Stimulated activated CD4-positive, alpha-beta T cell treated with anti-CD3 and anti-CD28 coated beads, Interleukin-12 subunit alpha, Interleukin-12 subunit beta, amount 100 ng/mL, for 48 hours (primary cell): ENCODE results near the gene ARHGDIA.

Experiments
- DNase-seq, 3 donors: peaks; one replicate each; pipeline ENCODE4 v3.0.0-alpha.2; 2020; ENCODE audit warnings: low read depth in 2 of 3, low spot score in 1 of 3

The ARHGDIA gene

DNA sequence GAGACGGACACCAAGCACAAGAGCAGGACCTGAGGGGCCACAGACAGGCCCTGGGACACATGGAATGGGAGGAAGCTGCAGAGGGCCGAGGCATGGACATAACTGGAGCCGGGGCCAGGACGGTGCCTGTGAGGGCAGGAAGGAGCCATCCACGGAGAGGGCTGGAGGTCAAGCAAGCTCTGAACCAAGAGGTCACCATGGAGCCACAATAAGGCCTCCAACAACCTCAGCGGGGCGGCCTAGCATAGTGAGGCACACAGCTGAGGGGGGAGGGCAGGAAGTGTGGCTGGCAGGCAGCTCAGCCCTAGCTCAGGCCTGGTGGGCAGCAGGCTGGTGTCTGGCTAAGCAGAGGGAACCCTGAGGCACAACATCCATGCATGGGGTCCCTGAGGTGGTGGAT lies 42.5 kb downstream of the ARHGDIA start:
- no peak for DNase-seq

DNA sequence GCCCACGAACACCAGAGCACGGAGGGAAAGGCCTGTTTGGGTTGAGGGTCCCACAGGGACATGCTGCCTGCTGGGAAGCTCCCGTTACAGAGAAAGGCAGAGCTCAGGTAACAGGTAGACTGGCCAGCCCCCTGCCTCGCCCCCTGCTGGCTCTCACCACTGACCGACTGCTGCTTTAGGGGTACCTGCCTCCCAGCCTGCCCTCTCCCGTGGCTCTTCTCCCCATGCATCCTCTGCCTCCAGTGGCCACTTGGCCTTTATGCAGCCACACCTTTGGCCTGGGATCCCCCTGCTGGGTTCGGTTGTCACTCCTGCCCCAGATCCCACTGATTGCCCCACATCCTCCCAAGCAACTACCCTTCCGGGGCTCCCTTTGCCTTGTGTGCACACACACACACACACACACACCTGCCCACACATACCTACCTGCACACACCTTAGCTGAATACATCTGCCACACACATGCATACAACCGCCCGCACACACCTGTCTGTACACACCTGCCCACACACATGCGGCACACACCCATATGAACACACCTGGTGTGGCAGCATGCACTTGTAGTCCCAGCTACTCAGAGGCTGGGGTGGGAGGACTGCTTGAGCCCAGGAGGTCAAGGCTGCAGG lies 45.2 kb downstream of the ARHGDIA start:
- DNase-seq = no peak

DNA sequence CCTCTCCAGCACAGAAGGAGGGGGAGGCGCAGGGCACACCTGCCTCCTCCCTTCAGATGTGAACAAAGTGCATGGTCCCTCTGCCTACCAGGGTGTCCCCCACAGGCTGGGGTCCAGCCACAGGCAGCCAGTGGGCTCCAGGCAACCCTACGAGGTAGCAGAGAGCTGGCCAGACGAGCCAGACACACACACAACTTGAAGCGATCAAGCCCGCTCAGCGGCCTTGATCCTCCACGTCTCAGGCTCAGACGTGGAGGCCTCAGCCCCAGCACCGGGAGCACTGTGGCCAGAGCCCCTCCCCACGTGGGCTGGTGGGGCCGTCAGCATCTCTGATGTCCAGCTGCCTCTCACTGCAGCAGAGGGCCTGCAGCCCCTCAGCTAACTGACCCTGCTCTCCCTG lies 46.5 kb downstream of the ARHGDIA start:
- DNase-seq = no peak

DNA sequence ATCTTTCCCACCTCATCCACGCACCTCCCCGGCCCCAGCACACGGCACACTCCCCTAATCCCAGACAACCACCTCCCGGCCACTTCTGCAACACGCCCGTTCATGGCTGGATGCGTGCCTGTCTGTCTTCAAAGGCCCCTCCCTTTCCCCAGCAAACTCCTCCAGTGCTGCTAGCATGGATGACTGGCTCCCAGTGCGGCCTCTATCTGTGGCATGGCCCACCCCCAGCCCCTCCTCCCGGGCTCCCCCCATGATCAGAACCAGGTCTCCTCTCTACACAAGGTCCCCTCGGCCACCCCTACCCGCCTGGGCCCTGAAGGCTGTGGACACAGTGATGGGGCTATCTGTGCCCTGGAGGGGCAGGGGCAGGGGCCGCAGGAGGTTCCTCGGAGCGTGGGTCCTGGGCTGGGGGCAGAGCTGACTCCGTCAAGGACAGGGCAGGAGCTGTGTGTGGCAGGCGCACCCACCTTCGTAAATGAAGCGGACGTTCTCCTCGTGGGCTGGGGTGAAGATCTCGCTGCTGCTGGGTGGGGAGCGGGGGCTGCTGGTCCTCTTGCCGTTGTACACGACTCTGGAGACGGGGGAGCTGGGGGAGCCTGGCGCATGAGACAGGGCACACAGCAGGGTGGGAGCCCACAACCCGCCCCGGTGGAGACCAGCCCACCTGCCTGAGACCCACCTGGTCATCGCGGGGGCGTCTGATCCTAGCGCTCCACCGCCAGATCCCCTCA lies 47.2 kb downstream of the ARHGDIA start:
- no peak for DNase-seq

DNA sequence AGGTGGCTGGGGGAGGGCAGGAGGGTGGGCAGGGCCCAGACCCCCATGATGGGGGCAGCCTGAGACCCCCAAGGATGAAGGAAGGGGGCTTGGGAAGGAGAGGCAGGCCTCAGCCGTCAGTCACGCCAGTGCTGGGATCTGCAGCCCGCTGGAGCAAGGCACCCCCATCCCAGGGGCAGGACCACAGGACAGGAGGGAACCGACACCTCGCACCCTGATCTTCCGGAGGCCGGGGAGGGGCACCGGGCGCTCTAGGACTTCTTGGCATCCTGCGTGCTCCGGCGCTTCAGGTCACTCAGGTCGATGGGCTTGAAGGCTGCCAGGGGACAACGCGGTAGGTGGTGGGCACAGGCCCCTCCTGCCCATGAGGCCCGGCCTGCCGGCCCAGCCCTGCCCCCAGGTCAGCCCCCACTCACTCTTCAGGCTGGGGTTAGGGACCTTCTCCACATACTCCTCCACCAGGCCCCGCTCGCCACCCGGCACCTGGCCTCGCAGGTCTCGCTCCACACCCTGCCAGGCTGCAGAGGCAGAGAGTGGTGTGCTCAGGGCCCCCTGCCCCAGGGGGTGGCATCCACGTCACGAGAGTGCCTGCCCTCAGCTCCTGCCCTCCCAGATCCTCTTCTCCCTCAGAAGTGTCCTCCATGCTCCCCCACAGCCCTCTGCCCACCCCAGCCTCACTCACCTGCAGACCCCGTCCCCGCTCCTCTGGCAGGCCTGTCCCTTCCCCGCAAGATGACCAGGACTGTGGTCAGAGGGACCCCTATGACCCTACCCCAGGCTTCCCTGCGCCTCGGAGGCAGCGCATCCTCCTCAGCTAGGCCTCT lies 47.9 kb downstream of the ARHGDIA start:
- no peak for DNase-seq

DNA sequence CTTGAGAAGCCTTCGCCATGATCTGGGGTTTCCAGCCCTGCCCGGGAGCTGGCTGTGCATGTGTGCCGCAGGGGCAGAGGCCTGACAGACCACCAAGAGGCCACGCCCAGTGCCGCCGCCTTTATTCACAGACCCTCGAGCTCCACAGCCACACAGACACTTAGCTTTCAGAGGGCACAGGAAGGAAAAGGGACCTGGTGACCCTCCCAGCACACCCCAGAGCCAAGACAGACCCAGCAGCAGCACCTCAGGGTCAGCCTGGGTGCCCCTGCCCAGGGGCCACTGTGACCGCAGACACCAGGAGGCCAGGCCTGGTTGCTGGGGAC lies 48.9 kb downstream of the ARHGDIA start:
- DNase-seq = no peak

DNA sequence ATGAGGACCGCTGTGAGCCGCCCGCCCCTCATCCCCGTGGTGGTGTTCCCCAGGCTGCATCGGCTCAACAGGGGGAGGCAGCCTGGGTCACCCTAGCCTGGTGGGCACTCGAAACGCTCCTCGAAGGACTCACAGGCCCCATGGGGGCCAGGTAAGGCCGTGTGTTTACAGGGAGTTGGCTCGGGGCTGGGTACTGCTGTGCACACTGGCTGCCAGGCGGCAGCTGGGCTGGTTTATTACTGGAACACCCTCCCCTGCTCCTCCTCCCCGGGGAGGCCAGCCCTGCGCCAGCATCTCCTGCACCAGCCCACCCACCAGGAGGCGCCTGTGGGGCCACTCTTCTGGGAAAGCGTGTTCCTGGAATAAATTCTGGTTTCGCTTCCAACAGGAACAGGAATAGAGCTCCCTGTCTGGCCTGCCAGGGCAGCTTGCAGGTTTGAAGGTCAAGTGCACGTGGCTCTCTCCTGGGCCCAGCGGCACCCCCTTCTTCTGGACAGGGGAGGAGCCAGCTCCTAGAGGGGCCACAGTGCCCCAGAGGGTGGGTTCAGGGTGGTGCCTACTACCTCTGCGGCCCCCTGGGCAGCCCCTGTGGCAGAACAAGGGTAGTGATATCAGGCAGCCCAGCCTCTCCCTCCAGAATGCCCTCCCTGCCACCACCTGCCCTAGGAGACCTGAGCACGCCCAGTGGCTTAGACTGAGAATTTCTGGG lies 49.4 kb downstream of the ARHGDIA start:
- peak in 1 of 3 donors; percentile 10 for DNase-seq

DNA sequence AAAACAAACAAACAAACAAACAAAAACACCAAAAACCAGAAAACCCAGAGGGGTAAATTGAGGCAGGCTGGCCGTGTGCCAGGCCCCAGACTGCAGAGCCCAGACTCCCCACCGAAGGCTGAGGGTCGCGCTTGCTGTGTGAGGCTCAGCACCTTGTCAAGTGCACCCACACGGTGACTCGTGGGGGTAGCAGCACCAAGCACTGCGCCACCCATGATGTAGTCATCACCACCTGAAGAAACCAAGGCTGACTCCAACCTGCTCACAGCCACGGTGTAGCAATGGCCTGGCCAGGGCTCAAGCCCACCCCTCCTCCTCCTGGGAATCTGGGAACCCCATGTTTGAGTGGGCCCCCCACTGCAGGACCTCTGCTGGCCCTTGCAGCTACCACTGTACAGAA lies 50.0 kb downstream of the ARHGDIA start:
- no peak for DNase-seq

DNA sequence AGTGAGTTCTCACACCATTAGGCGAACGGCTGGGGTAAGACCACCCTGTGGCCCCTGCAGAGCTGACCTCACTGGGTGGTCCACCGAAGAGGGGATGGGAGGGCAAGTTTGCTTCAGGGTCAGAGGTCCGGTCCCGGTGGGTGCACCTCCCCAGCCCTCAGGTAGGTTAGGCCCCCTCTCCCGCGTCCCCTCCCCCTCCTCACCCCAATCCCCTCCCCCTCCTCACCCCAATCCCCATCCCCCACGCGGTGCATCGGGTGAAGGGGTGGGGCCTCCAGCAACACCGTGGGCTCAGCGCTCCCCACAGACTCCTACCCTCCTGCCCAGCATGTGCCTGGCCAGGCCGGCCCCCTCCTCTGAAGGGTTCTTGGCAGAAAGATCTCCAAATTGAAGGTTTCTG lies 51.4 kb downstream of the ARHGDIA start:
- no peak for DNase-seq

DNA sequence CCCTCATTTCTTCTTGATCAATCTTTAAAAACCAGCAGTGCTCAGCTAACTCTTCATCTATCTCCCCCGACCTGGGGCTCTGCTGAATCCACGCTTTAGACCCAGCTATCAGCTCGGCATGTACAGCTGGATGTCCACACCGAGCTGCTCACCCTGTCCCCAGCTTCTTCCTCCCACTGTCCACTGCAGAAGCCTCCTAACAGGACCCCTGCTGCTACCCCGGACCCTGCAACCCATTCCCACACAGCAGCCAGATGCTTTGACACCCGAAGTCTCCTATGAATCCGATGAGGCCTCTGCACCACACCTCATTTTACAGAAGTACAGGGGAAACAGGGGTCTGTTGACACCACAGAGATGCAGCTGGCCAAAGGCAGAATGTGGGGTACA lies 53.4 kb downstream of the ARHGDIA start:
- DNase-seq = no peak
